Ovary (tissue), 9 donors: ENCODE data around the gene TRAFD1. TPM values are rescaled to one million over a fixed set of nuclear protein-coding genes. Genes with fewer than 3 reads are reported as not detected.
"Not testable (repeated sequence)": the region's sequence is repeated elsewhere in the genome, so short reads cannot be mapped to it uniquely, and the experiment has no call there.

Source experiments
- DNase-seq, 5 donors: peaks; one replicate each; pipeline ENCODE4 v3.0.0-alpha.2; 2019 to 2020
- H3K27ac ChIP-seq, 2 donors: fragments of 200-600 bp; one replicate each; pipeline versions ENCODE4 v1.5.1 to v1.8.0; 2019 to 2022
- H3K27me3 ChIP-seq: fragments of 200-600 bp; one replicate; pipeline ENCODE4 v1.8.0; 2022
- H3K36me3 ChIP-seq: fragments of 200-600 bp; sonication (generic); one replicate; pipeline ENCODE4 v1.5.1; 2019
- H3K4me1 ChIP-seq: one replicate; pipeline ENCODE4 v1.8.1; 2013; ENCODE audit warnings: mild to moderate bottlenecking, moderate library complexity; ENCODE audit not compliant: insufficient read depth
- H3K4me3 ChIP-seq: fragments of 200-600 bp; sonication (generic); one replicate; pipeline ENCODE4 v1.5.1; 2017
- H3K9me3 ChIP-seq, 2 donors: fragments of 200-600 bp in 1 of 2; sonication (generic) in 1 of 2; one replicate each; pipeline versions ENCODE4 v1.5.1 to v1.8.1; 2013 to 2019; ENCODE audit warnings: mild to moderate bottlenecking in 1 of 2, moderate library complexity in 1 of 2
- EP300 ChIP-seq: sonication (generic); formaldehyde crosslinking; IDR thresholded peaks from one replicate; pipeline ENCODE4 v1.6.1; 2017; ENCODE audit warnings: antibody characterized with exemption
- POLR2A ChIP-seq: fragments of 450-650 bp; IDR thresholded peaks from one replicate; pipeline ENCODE4 v1.6.1; 2017; ENCODE audit warnings: antibody characterized with exemption, mild to moderate bottlenecking, moderate library complexity
- WGBS, 3 donors: extraction: QIAGEN DNeasy Blood & Tissue Kit in 1 of 3; methylation state at CpG; one replicate each; pipeline versions ENCODE4 v1.1.5 to v1.1.7; 2013 to 2017; 5-methylcytosine and 5-hydroxymethylcytosine counted together
- intact Hi-C, 4 donors: fragments of 100-400 bp; cut with DNase I; formaldehyde crosslinking; loops; one replicate each; pipeline versions ENCODE4 v1.11.0 to v1.15.1; 2022 to 2023
- polyA plus RNA-seq, 2 donors: library from polyadenylated mRNA; stranded (reverse); fragments of 200-250 nt in 1 of 2; fragments of 350-450 nt in 1 of 2; fragmentation: Illumina TruSeq in 1 of 2; extraction: RNeasy Lipid Tissue Mini Kit (QIAGEN cat#74804) in 1 of 2; gene quantifications; one replicate each; pipeline ENCODE4 v1.2.3, GENCODE V29; 2013 to 2014
- total RNA-seq, 7 donors: library from RNA; depleted of rRNA in 2 of 7; stranded (reverse); fragments of >200 nt in 2 of 7; fragmentation: NEBNext Ultra II Directional in 3 of 7; extraction: Animal tissue kit (Norgen Biotek cat#: 25700) in 3 of 7; gene quantifications; one replicate each; pipeline versions ENCODE4 v1.1.0 to v1.2.4, GENCODE V29; 2016 to 2023
- TF ChIP-seq, protein P1 (sequence below), 3 donors: fragments of 450-650 bp in 2 of 3; fragments of 200-600 bp in 1 of 3; IDR thresholded peaks; one replicate each; pipeline versions ENCODE4 v1.5.1 to v1.8.0; 2016 to 2022; ENCODE audit warnings: antibody characterized with exemption in 3 of 3, mild to moderate bottlenecking in 1 of 3
- donor health status: DM: no; HTN: no; CAD: no; lungs with moderate emphysema.
- donor health status: DM: no; HTN: no; CAD: no.
- donor health status: Bipolar disorder and iron deficiency.
- donor health status: DM: yes; HTN: yes; CAD: no.
- donor health status: DM: no; HTN: no; CAD: no.
- donor health status: DM: yes; HTN: yes; CAD: no.

The TRAFD1 gene
- total and polyA plus RNA-seq, 9 donors, result 13.9 to 49.6 (median 25.5) TPM

GRCh38 chr12:112103758-112104503 is 21.4 kb upstream of the TRAFD1 start:
- no peak for DNase-seq
- Histone ChIP-seq H3K27me3 (no peaks in the 10 kb centered on the region), H3K4me1 (peaks cover 9% of the 10 kb centered on the region), H3K4me3 (no peak overlapping the region), H3K27ac (no peak overlapping the region), H3K9me3 (no peaks in the 10 kb centered on the region), H3K36me3 (no peaks in the 10 kb centered on the region)
- 83 to 86% (median 84%) methylated on average over 8 of the region's 8 CpGs for WGBS, 3 donors
- intact Hi-C loops, result no loop called here
- TF ChIP-seq EP300 (no peak), POLR2A (no peak)
- TF ChIP-seq, protein P1, sequence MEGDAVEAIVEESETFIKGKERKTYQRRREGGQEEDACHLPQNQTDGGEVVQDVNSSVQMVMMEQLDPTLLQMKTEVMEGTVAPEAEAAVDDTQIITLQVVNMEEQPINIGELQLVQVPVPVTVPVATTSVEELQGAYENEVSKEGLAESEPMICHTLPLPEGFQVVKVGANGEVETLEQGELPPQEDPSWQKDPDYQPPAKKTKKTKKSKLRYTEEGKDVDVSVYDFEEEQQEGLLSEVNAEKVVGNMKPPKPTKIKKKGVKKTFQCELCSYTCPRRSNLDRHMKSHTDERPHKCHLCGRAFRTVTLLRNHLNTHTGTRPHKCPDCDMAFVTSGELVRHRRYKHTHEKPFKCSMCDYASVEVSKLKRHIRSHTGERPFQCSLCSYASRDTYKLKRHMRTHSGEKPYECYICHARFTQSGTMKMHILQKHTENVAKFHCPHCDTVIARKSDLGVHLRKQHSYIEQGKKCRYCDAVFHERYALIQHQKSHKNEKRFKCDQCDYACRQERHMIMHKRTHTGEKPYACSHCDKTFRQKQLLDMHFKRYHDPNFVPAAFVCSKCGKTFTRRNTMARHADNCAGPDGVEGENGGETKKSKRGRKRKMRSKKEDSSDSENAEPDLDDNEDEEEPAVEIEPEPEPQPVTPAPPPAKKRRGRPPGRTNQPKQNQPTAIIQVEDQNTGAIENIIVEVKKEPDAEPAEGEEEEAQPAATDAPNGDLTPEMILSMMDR (IDR thresholded peaks at IDR 0.05), result no peak

GRCh38 chr12:112105891-112106290 is 19.5 kb upstream of the TRAFD1 start:
- Histone ChIP-seq H3K4me3 (no peak overlapping the region), H3K36me3 (no peaks in the 10 kb centered on the region), H3K4me1 (peaks cover 9% of the 10 kb centered on the region), H3K9me3 (no peaks in the 10 kb centered on the region), H3K27me3 (no peaks in the 10 kb centered on the region), H3K27ac (no peak overlapping the region)
- intact Hi-C loops, result no loop called here
- DNase-seq, result no peak
- 73 to 80% (median 74%) methylated on average over 3 of the region's 3 CpGs for WGBS, 3 donors
- TF ChIP-seq EP300 (no peak), POLR2A (no peak)
- TF ChIP-seq, protein P1 (IDR thresholded peaks at IDR 0.05), result no peak

DNA sequence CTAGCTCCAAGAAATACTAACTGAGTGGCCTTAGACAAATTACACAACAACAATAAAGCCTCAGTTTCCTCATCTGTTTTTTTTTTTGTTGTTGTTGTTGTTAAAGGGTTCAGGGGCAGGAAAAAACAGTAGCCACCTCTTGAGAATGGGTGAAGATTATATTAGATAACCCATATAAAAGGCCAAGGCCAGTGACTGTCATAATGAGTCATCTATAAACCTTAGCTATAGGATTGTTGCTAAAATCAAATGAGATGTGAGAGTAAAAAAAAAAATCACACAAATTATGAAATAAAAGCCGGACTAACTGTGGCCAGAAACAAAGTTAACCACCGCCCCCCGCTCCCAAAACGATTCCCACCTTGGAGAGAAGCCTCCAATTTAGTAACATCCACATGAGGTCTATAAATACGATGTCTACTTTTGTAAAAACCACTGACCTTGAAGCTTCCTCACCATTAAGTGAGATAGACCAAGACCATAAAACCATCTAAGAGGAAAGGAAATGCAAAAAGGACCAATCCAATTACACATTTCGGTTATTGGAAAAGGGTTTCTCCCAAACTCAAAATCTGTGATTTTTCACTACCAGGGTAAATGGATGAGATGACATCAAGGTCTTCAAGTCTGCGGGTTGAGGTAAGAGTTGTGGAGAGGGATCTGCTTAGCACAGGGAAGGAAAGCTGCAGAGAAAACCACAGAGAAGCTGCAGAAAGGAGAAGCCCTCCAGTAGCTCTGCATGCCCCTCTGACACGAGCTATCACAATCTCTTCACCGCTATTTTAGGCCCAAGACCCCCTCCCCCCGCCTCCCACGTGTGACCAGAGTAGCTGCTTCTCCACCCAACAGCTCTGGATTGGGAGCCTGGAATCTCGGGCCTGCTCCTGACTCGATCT is 17.8 kb upstream of the TRAFD1 start:
- WGBS, 3 donors, result 8 to 14% (median 9%) methylated on average over 13 of the region's 13 CpGs
- TF ChIP-seq EP300, result no peak
- no peak for TF ChIP-seq POLR2A
- H3K27me3 ChIP-seq, result no peaks in the 10 kb centered on the region
- H3K4me1 ChIP-seq, result peaks cover 9% of the 10 kb centered on the region
- DNase-seq, result peak in 2 of 5 donors; percentile 52 to 59
- no peaks in the 10 kb centered on the region for H3K9me3 ChIP-seq
- peak overlapping the region in 1 of 2 donors; percentile 88 for H3K27ac ChIP-seq
- intact Hi-C loops, result no loop called here
- no peaks in the 10 kb centered on the region for H3K36me3 ChIP-seq
- peak overlapping the region; percentile 91 for H3K4me3 ChIP-seq

DNA sequence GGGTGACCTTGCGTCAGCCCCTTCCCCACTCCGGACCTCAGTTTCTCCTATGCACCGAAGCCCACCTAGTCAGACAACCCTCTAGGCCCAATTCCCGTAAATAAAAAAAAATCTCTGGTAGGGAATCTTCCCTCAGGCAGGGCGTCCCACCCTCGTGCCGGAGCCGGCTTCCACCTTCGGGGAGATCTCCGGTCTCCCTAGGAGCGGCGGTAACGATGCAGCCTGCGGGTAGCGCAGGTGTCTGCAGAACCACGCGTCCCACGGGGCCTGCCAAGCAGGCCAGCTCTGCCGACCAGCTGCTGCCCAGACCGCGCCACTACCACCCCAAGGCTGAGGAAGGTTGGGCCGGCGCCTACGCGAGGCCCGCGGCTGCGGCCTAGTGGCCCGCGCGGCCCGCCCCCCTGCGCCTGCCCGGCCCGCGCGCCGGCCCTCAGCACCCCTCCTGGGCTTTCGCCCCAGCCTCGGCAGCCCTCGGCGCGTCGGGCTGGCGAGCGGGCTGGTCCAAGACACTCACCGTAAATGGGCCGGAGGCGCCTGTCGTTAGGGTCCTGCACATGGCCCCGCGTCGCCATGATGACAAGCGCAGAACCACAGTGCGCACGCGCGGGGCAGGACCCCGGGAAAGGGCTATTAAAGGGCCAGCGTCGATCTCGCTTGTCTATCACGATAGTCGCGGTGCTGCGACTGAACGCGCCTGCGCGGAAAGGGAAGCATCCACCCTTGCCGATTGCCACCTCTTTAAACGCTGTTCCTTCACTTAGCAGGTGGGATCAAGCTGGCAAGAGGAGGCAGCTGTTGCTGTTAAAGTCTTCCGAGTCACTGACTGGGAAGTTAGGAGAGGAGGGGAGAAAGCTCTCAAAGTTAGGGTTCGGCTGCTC is 16.9 kb upstream of the TRAFD1 start, which contains the start of gene NAA25:
Gene NAA25 (minus strand): TSS at position 582 of the 878 bp plus-strand sequence. CDS start 10 bp downstream, at position 572.
- 0 to 1% (median 0%) methylated on average over 65 to 74 of the region's 74 CpGs for WGBS, 3 donors
- no peaks in the 10 kb centered on the region for H3K9me3 ChIP-seq
- intact Hi-C loops, result no loop called here
- H3K4me1 ChIP-seq, result peaks cover 9% of the 10 kb centered on the region
- TF ChIP-seq EP300 (no peak), POLR2A (peak; percentile 33)
- TF ChIP-seq, protein P1 (IDR thresholded peaks at IDR 0.05), result no peak
- peak within 1 kb of the TSS; percentile 91 for H3K4me3 ChIP-seq
- H3K27me3 ChIP-seq, result no peaks in the 10 kb centered on the region
- peak; percentile 88 to 93 (median 90) for DNase-seq
- no peaks in the 10 kb centered on the region for H3K36me3 ChIP-seq
- peak within 1 kb of the TSS; percentile 78 to 88 for H3K27ac ChIP-seq

DNA sequence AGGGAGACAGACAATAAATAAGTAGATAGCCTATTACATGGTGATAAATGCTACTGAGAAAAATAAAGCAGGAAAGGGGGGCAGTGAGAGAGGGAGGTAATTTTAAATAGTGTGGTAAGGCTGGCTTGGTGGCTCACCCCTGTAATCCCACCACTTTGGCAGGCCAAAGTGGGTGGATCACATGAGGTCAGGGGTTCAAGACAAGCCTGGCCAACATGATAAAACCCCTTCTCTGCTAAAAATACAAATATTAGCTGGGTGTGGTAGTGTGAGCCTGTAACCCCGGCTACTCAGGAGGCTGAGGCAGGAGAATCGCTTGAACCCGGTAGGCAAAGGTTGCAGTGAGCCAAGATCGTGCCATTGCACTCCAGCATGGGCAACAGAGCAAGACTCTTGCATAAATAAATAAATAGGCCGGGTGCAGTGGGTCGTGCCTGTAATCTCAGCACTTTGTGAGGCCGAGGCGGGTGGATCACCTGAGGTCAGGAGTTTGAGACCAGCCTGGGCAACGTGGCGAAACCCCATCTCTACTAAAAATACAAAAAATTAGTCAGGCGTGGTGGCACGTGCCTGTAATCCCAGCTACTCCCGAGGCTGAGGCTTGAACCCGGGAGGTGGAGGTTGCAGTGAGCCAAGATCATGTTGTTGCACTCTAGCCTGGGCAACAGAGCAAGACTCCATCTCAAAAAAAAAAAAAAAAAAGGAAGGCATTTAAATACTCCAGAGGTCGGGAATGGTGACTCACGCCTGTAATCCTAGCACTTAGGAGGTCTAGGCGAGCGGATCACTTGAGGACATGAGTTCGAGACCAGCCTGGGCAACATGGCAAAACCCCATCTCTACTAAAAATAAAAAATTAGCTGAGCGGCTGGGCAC is 14.3 kb upstream of the TRAFD1 start:
- H3K36me3 ChIP-seq, H3K27ac ChIP-seq, intact Hi-C loops, H3K4me3 ChIP-seq, H3K27me3 ChIP-seq, H3K9me3 ChIP-seq, H3K4me1 ChIP-seq: not testable (repeated sequence)
- peak in 1 of 5 donors; percentile 6 for DNase-seq
- WGBS, 3 donors, result 88% methylated on average over 20 of the region's 20 CpGs
